Activated CD4-positive, alpha-beta T cell treated with anti-CD3 and anti-CD28 coated beads for 4 hours (primary cell): ENCODE data around the gene NABP1.

ENCODE experiments used
- DNase-seq, 2 donors: peaks; one replicate each; pipeline ENCODE4 v3.0.0-alpha.2; 2020

The NABP1 gene

GRCh38 chr2:191713837-191714236, 35.9 kb downstream of the NABP1 start:
- no peak for DNase-seq

- DNase-seq = no peak
Observed at GRCh38 chr2:191714925-191715324, 37.0 kb downstream of the NABP1 start.

GRCh38 chr2:191715471-191715870, 37.5 kb downstream of the NABP1 start:
- no peak for DNase-seq

GRCh38 chr2:191719261-191719660, 41.3 kb downstream of the NABP1 start:
- no peak for DNase-seq

GRCh38 chr2:191719938-191720337, 42.0 kb downstream of the NABP1 start:
- no peak for DNase-seq

- no peak for DNase-seq
Observed at GRCh38 chr2:191721331-191721730, 43.4 kb downstream of the NABP1 start.

- no peak for DNase-seq
Observed at GRCh38 chr2:191724015-191724414, 46.1 kb downstream of the NABP1 start.

GRCh38 chr2:191728750-191729624, 51.1 kb downstream of the NABP1 start:
- DNase-seq = no peak

- no peak for DNase-seq
Observed at GRCh38 chr2:191730263-191730662, 52.3 kb downstream of the NABP1 start.
